GM18517 (cell line): ENCODE measurements around the gene PTGER2.
A peak's percentile ranks its signal among the peaks of the same experiment; 100 is the strongest.

ENCODE experiments used
- ATAC-seq: cut with Tn5 transposase; IDR thresholded peaks from one replicate; pipeline ENCODE4 v1.9.1; 2021; ENCODE audit warnings: mild to moderate bottlenecking, moderate library complexity; ENCODE audit not compliant: unreplicated experiment

The PTGER2 gene

GRCh38 chr14:52313903-52314594 is at the start of gene PTGER2:
PTGER2 (plus strand) TSS chr14:52314312; CDS start chr14:52314549, 237 bp downstream.
- ATAC-seq: peak; percentile 36

DNA sequence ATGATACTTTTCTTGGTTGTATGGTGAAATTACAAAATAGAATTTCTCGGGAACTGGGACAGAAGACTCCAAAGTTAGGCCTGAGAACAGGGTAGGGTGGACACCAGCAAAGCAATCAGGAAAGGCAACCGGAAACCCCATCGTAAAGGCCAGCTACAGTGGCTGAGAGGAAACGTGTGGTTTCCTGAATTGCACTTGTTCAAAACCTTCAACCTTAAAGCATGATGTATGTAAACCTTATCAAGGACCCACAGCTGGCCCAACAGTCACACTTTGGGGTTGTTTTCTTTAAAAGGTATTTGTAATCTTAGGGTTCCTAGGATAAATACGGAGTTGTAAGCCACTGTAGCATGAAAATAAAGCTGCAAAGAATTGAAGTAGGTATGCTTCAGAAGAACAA is 48.9 kb upstream of the PTGER2 start:
- no peak for ATAC-seq

DNA sequence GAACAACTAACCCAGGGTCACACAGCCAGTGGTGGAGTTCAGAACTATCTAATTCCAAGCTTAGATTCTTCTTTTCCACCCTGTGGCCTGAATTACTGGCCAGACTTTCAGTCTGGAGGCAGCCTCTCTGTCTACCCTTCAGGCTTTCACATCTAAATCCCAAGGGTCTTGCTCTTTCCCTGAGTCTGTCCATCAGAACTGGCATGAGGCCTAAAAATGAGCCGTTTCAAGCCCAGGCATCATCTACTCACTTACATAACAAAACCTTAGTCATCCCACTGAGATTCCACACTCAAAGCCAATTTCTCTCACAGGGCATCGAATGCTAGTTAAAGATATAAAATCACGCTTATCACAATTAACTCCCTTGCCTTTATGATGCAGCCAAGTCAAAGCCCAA is 47.9 kb upstream of the PTGER2 start:
- no peak for ATAC-seq

DNA sequence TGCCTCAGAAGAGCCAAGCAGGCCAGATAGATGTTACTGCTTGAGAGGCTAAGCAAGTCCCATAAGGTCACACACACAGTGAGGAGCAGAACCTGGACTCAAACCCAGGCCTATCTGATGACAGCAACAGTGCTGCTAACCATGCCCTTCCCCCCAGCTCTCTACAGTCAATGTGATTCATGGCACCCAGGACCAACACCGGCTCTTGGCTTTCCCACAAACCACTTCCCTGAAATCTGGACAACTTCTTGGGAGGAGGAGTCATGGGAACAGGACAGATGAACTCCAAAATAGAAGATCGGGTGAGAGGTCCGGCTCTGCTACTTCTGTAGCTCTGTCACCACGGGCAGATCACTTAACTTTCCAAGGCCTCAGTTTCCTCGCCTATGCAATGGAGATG is 47.3 kb upstream of the PTGER2 start:
- no peak for ATAC-seq

DNA sequence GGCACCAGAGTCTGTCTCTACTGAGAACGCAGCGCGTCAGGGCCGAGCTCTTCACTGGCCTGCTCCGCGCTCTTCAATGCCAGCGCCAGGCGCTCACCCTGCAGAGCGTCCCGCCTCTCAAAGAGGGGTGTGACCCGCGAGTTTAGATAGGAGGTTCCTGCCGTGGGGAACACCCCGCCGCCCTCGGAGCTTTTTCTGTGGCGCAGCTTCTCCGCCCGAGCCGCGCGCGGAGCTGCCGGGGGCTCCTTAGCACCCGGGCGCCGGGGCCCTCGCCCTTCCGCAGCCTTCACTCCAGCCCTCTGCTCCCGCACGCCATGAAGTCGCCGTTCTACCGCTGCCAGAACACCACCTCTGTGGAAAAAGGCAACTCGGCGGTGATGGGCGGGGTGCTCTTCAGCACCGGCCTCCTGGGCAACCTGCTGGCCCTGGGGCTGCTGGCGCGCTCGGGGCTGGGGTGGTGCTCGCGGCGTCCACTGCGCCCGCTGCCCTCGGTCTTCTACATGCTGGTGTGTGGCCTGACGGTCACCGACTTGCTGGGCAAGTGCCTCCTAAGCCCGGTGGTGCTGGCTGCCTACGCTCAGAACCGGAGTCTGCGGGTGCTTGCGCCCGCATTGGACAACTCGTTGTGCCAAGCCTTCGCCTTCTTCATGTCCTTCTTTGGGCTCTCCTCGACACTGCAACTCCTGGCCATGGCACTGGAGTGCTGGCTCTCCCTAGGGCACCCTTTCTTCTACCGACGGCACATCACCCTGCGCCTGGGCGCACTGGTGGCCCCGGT is 46.4 kb upstream of the PTGER2 start, which contains the start of gene PTGDR:
Gene PTGDR (plus strand): TSS at position 198 of the 778 bp plus-strand sequence. CDS start 117 bp downstream, at position 315.
- no peak for ATAC-seq

- no peak for ATAC-seq
Measured at GRCh38 chr14:52268279-52269061, 45.6 kb upstream of the PTGER2 start.

- ATAC-seq: no peak
Measured at GRCh38 chr14:52269100-52269499, 45.0 kb upstream of the PTGER2 start.

- ATAC-seq: no peak
Measured at GRCh38 chr14:52269982-52270381, 44.1 kb upstream of the PTGER2 start.

DNA sequence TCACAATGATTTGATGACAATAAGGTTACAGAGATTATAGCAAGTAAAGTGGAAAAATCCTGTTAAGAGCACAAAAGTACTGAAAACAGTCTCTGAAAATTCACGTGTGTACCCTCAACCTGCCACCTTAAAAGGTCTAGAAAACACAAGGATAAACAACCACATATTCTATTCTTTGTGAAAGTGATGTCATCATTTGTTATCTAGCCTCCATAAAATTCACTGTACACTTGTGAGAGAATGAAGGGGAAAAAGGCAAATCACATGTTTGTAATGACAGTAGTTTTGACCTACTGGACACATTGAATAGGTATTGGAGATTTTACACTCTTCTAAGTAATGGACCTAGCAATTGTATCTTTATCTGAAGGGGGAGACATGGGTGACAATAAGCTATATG is 42.6 kb upstream of the PTGER2 start:
- ATAC-seq: no peak

GRCh38 chr14:52272375-52272774 is 41.7 kb upstream of the PTGER2 start:
- ATAC-seq: no peak

- ATAC-seq: no peak
Measured at GRCh38 chr14:52275372-52275771, 38.7 kb upstream of the PTGER2 start.

GRCh38 chr14:52277552-52277951 is 36.6 kb upstream of the PTGER2 start:
- ATAC-seq: no peak

- no peak for ATAC-seq
Measured at GRCh38 chr14:52279408-52279807, 34.7 kb upstream of the PTGER2 start.

DNA sequence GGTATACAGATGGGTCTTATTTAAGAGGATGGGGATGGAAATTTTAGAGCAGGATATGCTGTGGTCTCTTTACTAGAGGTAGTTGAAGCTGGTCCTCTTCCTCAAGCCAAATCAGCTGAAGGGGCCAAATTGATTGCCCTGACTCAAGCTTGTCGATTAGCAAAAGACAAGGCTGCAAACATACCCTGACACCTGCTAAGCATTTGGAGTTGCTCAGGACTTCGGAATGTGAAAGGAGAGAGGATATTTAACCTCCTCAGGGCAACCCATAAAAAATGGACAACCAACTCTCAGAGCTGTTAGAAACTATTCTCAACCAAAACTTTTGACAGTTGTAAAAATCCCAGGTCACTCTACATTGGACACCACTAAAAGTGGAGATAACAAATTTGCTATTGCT is 31.0 kb upstream of the PTGER2 start:
- ATAC-seq: no peak

DNA sequence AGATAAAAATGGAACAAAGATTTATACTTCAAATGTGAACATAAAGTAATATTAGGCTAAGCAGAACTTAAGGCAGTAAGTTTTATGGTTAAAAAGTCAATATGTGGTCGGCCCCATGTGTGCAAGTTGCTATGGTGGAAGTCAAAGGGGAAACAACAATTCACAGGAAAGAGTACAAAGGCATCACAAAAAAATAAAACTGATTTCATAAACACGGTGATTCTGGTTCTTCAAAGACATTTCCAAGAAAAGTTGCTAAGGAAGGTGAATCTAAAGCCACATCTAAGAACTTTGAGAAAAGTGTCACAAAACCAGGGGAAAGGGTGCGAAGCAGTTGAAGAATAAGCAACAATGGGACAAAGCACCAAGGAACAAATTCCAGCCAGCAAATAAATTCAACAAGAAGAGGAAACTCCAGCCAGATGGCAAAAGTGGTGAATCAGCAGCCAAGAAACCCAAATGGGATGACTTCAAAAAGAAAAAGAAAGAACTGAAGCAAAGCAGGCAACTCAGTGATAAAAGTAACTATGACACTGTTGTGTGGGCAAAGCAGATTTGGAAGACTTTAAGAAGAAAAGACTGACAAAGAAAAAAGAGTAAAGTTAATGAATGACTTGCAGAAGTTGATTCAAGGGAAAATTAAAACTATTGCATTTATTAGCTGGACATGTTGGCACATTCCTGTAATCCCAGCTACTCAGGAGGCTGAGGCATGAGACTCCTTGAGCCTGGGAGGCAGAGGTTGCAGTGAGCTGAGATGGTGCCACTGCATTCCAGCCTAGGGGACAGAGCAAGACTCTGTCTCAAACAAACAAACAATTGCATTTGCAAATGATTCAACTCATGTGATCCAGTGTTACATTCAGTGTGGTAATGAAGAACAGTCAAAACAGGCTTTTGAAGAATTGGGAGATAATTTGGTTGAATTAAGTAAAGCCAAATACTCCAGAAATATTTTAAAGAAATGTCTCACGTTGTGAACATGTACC is 27.2 kb upstream of the PTGER2 start:
- ATAC-seq: no peak

GRCh38 chr14:52296378-52296777 is 17.7 kb upstream of the PTGER2 start:
- no peak for ATAC-seq

DNA sequence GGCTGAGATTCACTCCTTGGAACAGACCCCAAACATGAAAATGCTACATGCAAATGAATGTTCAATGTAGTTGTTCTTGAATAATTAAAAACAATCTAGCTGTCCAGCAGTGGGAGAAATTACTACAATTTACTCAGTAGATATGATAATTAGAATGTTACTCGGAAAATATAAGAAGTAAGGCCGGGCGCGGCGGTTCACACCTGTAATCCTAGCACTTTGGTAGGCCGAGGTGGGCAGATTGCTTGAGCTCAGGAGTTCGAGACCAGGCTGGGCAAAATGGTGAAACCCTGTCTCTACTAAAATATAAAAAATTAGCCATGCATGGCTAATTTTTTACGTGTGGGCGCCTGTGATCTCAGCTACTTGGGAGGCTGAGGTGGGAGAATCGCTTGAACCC is 15.3 kb upstream of the PTGER2 start:
- ATAC-seq: no peak

- no peak for ATAC-seq
Measured at GRCh38 chr14:52299692-52300278, 14.3 kb upstream of the PTGER2 start.

- no peak for ATAC-seq
Measured at GRCh38 chr14:52303236-52303635, 10.9 kb upstream of the PTGER2 start.
